Parathyroid adenoma (tissue), 2 donors: ENCODE data around the gene BUD13.

Experiments
- H2AFZ ChIP-seq: fragments of 300-600 bp; sonication (generic); one replicate; pipeline ENCODE4 v1.7.0; 2017; ENCODE audit warnings: antibody characterized with exemption, mild to moderate bottlenecking
- H3K27ac ChIP-seq: fragments of 300-600 bp; sonication (generic); one replicate; pipeline ENCODE4 v1.7.0; 2017
- H3K27me3 ChIP-seq: fragments of 300-600 bp; sonication (generic); one replicate; pipeline ENCODE4 v1.7.0; 2017; ENCODE audit warnings: low read length; ENCODE audit not compliant: control insufficient read depth, insufficient read depth
- H3K36me3 ChIP-seq: fragments of 300-600 bp; sonication (generic); one replicate; pipeline ENCODE4 v1.7.0; 2017; ENCODE audit warnings: low read length; ENCODE audit not compliant: control insufficient read depth, insufficient read depth
- H3K4me1 ChIP-seq: fragments of 300-600 bp; sonication (generic); one replicate; pipeline ENCODE4 v1.7.0; 2017; ENCODE audit warnings: control low read depth
- H3K4me2 ChIP-seq: fragments of 300-600 bp; sonication (generic); one replicate; pipeline ENCODE4 v1.7.0; 2017; ENCODE audit warnings: low read length
- H3K4me3 ChIP-seq: fragments of 300-600 bp; sonication (generic); one replicate; pipeline ENCODE4 v1.7.0; 2017; ENCODE audit warnings: low read depth, low read length
- H3K79me2 ChIP-seq: fragments of 300-600 bp; sonication (generic); one replicate; pipeline ENCODE4 v1.7.0; 2017; ENCODE audit warnings: control low read depth
- H3K9ac ChIP-seq: fragments of 300-600 bp; sonication (generic); one replicate; pipeline ENCODE4 v1.7.0; 2017; ENCODE audit warnings: mild to moderate bottlenecking
- H3K9me3 ChIP-seq: fragments of 300-600 bp; sonication (generic); one replicate; pipeline ENCODE4 v1.7.0; 2017; ENCODE audit warnings: low read length; ENCODE audit not compliant: control insufficient read depth
- TF ChIP-seq, protein P1 (sequence below): fragments of 300-600 bp; sonication (generic); IDR thresholded peaks from one replicate; pipeline ENCODE4 v1.7.0; 2017; ENCODE audit warnings: antibody characterized with exemption, mild to moderate bottlenecking
- donor health status: primary hyperparathyroidism.

Gene BUD13

DNA sequence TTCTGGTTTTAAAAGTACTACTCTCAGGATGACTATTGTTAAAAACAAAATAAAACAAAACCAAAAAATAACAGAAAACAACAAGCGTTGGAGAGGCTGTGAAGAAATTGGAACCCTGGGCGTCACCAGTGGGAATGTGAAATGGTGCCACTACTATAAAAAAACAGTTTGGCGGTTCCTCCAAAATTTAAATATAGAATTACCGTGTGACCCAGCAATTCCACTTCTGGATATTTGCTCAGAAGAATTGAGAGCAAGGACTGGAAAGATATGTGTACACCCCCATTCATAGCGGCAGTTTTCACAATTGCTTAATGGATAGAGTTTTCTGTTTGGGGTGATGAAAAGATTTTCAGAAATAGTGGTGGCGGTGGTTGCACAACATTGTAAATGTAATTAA lies 41.7 kb upstream of the BUD13 start:
- no peaks in the 10 kb centered on the region for H3K36me3 ChIP-seq
- H3K27me3 ChIP-seq = no peaks in the 10 kb centered on the region
- no peak overlapping the region for H2AFZ ChIP-seq
- no peaks in the 10 kb centered on the region for H3K9me3 ChIP-seq
- H3K27ac ChIP-seq = no peak overlapping the region
- H3K4me1 ChIP-seq = no peaks in the 10 kb centered on the region
- TF ChIP-seq, protein P1, sequence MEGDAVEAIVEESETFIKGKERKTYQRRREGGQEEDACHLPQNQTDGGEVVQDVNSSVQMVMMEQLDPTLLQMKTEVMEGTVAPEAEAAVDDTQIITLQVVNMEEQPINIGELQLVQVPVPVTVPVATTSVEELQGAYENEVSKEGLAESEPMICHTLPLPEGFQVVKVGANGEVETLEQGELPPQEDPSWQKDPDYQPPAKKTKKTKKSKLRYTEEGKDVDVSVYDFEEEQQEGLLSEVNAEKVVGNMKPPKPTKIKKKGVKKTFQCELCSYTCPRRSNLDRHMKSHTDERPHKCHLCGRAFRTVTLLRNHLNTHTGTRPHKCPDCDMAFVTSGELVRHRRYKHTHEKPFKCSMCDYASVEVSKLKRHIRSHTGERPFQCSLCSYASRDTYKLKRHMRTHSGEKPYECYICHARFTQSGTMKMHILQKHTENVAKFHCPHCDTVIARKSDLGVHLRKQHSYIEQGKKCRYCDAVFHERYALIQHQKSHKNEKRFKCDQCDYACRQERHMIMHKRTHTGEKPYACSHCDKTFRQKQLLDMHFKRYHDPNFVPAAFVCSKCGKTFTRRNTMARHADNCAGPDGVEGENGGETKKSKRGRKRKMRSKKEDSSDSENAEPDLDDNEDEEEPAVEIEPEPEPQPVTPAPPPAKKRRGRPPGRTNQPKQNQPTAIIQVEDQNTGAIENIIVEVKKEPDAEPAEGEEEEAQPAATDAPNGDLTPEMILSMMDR = no peak
- H3K4me2 ChIP-seq = no peak overlapping the region
- H3K4me3 ChIP-seq = no peak overlapping the region
- no peaks in the 10 kb centered on the region for H3K79me2 ChIP-seq
- no peak overlapping the region for H3K9ac ChIP-seq

DNA sequence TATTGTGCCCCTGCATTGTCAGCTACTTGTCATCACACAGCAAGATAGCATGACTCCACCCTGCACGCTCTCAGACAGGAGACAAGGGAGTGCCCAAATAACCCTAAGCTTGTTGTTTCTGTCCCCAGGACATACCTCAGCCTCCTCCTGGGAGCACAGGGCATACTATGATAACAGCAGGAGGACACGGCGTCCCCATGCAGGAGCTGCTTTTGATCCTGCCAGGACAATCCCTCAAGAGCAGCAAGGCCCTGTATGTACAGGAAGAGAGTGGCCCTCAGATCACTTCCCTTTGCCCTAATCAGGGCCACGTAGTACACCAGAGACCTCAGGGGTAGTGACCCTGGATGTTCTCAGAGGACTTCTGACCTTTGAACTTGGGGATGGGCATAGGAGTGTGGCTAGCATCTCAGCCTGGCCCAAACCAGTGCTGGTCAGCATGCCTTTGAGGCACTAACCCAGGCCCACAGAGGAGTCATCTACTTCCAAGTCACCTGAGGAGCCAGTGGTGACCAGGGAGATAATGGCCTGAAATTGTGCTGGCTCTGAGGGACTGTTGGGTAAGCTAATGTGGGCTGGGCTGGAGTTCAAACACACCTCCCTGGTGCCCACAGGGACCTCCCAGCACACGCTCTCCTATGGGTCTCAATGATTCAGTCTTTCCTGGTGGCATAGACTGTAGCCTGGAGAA lies 41.1 kb upstream of the BUD13 start:
- TF ChIP-seq, protein P1 = no peak
- Histone ChIP-seq H3K36me3 (no peaks in the 10 kb centered on the region), H3K4me2 (no peak overlapping the region), H3K27me3 (no peaks in the 10 kb centered on the region), H3K4me1 (no peaks in the 10 kb centered on the region), H3K9ac (no peak overlapping the region), H3K27ac (no peak overlapping the region), H2AFZ (no peak overlapping the region), H3K9me3 (no peaks in the 10 kb centered on the region), H3K4me3 (no peak overlapping the region), H3K79me2 (no peaks in the 10 kb centered on the region)

DNA sequence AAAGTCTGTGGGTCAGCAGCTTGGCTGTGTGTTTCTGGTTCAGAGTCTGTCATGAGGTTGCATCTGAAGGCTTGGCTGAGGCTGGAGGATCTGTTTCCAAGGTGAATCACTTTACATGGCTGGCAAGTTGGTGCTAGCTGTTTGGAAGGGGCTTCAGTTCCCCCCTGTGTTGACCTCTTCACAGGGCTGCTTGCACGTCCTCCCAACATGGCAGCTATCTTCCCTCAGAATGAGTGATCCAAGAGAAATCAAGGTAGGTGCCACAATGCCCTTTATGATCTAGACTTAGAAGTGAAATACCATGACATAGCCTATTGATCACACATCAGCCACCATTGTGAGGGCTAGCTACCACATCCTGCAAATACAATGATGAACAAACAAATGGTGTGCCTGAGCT lies 40.4 kb upstream of the BUD13 start:
- Histone ChIP-seq H3K27me3 (no peaks in the 10 kb centered on the region), H3K4me3 (no peak overlapping the region), H3K36me3 (no peaks in the 10 kb centered on the region), H3K9me3 (no peaks in the 10 kb centered on the region), H3K9ac (no peak overlapping the region), H2AFZ (no peak overlapping the region), H3K27ac (no peak overlapping the region), H3K4me1 (no peaks in the 10 kb centered on the region), H3K79me2 (no peaks in the 10 kb centered on the region), H3K4me2 (no peak overlapping the region)
- TF ChIP-seq, protein P1 = no peak

DNA sequence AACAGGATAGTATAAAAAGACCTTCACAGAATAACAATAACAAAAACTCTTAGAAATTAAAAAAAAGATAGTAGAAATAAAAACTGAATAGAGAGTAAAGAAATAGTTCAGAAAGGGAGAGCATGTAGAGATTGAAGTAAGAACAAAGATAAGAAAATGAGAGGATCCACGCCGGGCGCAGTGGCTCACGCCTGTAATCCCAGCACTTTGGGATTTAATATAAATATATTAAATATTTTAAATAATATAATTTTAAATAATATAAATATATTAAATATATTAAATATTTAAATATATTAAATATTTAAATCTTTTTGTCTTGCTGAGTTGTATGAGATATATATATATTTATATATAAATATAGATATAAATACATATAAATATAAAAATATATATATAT lies 39.3 kb upstream of the BUD13 start:
- no peak overlapping the region for H2AFZ ChIP-seq
- no peaks in the 10 kb centered on the region for H3K36me3 ChIP-seq
- H3K4me2 ChIP-seq = no peak overlapping the region
- no peaks in the 10 kb centered on the region for H3K79me2 ChIP-seq
- TF ChIP-seq, protein P1 = no peak
- H3K9me3 ChIP-seq = no peaks in the 10 kb centered on the region
- H3K4me3 ChIP-seq = no peak overlapping the region
- no peak overlapping the region for H3K27ac ChIP-seq
- H3K27me3 ChIP-seq = no peaks in the 10 kb centered on the region
- no peak overlapping the region for H3K9ac ChIP-seq
- no peaks in the 10 kb centered on the region for H3K4me1 ChIP-seq

DNA sequence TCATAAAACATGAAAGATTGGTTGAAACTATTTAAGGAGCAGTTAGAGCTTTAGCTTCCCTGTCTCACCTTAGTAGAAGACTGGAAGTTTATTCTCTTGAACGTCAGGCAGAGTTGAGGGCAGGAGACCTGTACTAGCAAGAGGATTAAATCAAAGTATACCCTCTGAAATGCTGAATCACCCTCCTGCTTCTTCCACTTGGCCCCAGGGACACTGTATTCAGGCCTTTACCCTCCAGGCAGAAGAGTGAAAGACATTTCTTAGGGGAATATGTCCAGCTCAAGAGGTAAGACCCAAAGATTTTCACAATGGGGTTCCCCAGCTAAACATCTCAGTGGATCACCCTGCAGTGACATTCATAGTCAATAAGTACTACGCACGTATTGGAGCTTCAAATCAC lies 38.4 kb upstream of the BUD13 start:
- Histone ChIP-seq H3K4me3 (no peak overlapping the region), H2AFZ (no peak overlapping the region), H3K27me3 (no peaks in the 10 kb centered on the region), H3K9ac (no peak overlapping the region), H3K27ac (no peak overlapping the region), H3K9me3 (no peaks in the 10 kb centered on the region), H3K36me3 (no peaks in the 10 kb centered on the region), H3K4me1 (no peaks in the 10 kb centered on the region), H3K4me2 (no peak overlapping the region), H3K79me2 (no peaks in the 10 kb centered on the region)
- TF ChIP-seq, protein P1 = no peak
